Activated T-cell treated with anti-CD3 and anti-CD28 coated beads for 48 hours (primary cell): Measurements from ENCODE around the gene TES.
A peak's percentile ranks its signal among the peaks of the same experiment; 100 is the strongest.

Experiments used
- DNase-seq: peaks from one replicate; pipeline ENCODE4 v3.0.0-alpha.2; 2020; ENCODE audit warnings: low read depth

TES gene

DNA sequence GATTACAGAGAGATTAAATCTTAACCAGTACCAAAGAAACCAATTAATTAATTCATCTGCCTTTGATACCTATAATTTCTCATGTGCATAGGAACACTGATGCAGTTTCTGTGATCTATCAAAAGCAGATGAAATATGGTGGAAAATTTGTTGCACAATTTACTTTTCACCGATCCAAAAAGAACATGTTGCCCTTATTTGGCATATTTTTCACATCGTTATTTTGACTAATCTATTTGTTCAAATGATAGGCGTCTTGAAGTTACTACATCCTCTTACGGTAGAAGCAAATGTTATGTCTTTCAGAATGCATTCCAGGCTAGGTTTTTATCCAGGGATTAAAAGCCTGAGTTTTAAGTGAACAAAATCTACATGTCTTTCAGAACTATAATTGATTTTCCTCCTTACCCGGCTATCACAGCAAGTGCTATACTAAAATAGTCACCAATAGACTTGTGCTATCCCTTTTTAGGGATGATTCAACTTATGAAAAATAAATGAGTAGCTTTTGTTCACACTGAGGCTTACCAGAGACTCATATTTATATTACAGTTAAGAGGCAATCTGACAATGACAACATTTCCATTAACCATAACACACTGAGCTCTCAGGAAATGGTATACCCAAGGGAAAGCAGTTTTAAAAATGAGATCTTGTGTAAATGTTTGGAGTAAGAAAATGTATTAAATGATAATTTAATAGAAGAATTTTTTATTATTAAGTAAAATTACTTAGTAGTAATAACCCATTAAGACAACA lies 16.8 kb upstream of the TES start:
- no peak for DNase-seq

DNA sequence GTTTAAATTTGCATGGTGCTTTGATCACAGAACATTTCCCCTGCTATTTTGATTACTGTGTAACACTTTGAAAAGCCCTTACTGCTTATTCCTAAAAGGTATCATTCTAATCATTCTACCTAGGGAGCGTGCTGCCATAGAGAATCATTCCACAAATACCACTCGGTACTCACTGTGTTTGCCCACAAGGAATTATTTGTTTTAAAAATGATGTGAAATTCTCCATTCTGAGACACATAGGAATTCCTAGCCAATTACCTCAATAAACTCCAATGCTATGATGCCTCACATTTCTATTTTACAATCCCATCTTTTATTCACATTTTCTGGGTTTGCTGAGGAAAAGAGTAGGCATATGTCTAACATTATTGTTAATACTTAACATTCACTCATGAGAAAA lies 16.2 kb upstream of the TES start:
- DNase-seq = no peak

DNA sequence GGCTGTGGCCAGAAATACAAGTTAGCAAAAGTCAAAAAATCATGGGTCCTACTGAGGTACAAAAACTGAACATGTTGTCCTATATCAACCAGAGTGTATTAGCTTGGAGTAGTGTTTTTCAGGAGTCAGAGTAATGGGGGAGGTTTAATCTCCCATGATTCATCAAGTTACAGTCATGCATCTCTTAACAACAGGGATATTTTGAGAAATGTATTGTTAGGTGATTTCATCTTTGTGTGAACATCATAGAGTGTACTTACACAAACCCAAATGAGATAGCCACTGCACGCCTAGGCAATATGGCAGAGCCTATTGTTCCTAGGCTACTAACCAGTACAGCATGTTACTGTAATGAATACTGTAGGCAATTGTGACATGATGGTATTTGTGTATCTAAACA lies 14.9 kb upstream of the TES start:
- DNase-seq = no peak

DNA sequence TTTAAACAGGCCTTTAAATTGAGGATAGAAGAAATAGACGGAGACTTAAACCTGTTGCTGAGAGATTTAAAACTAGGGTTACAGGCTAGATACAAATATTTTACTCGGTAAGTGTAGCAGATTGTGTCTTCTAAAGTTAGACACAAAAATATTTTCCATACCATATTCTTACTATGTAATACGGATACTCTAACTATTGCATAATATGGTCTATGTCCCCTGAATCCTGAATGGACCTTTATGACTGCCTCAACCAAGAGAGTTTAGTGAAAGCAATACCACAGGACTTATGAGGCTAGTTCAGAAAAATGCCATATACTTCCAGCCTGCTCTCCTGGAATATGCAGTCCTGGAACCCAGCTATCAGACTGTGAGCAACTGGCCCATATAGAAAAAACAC lies 13.4 kb upstream of the TES start:
- DNase-seq = no peak

DNA sequence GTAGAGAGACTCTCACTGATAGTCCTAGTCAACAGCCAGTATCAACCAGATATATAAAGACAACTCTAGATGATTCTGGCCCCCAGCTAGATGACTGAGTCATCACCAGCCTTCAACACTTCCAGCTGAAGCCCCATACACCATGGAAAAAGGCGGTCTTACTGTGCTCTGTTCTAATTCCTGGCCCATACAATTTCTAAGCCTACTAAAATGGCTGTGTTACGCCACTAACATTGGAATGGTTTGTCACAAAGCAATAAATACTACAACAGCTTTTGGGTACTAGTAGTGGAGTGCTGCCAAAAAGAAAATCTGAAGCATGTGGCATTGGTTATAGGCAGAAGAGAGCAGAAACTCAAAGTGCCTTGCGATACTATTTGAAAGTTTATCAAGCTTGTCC lies 13.0 kb upstream of the TES start:
- no peak for DNase-seq

DNA sequence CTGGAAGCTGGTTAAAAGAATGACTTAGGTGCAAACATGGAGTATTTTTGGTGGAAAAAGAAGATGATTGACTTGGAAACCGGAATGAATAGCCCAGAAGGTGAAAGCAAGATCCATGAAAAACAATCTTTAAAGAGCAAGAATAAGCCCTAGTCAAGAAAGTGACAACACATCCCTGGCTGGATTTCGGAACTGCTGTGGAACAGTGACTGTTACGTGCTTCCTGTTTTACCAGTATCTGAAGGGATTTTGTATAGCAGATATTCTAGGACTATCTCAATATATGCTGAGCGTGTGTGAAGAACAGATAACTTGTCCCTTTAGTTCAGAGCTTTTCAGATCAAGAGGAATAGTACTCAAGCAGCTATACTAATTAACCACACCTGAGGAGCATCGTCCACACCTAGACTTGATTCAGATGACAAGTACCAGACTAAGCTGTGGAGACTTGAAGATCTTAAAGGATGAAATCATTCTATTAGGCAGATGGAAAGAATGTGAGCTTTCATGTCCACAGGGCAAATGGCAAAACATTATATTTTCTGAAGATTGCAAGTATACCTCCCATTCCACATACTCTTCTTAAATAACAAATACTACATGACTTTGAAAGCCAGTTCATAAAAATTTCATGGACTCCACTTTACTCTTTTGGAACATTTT lies 11.5 kb upstream of the TES start:
- no peak for DNase-seq

DNA sequence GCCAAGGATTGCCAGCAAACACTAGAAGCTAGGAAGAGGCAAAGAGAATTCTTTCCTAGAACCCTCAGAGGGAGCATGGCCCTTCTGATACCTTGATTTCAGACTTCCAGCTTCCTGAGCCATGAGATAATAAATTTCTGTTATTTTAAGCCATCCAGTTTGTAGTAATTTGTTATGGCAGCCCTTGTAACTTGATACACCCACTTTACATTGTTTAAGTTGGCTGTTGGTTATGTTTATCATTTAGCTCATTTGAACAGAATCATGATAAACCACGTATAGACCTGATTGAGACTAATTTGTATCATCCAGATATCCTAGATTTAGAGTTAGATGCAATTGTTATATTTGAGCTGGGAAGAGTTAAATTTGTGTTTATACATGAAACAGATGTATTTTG lies 9.4 kb upstream of the TES start:
- DNase-seq = no peak

DNA sequence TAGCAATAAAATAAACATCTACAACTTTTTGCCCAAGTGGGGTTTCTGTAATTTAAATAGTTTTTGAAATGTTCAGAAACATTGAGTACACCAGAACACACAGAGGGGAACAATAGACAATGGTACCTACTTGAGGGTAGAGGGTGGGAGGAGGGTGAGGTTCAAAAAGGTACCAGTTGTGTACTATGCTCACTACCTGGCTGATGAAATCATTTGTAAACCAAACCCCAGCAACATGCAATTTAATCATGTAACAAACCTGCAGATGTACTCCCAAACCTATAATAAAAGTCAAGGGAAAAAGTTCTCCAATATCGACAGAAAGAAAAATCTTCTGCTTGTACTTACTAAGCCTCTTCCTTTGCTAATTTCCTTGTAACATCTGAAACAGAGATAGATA lies 4.2 kb upstream of the TES start:
- no peak for DNase-seq

DNA sequence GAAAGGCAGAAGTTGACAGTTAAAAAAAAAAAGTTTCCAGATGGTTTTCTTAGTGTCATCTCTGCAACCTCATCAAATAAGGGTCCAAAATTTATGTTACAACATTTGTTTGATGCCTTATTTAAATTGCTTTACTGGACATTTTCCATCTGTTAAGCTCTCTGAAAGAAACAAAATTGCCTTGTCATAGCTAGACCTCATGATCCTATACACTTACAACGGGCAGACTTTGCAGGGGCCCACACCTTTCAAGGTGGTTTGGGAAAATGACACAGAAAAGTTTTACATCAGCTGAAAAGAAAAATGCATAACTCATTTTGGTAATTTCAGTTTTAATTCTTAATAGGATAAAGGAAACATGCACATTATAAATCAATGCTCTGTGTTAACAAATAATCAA lies 1.4 kb upstream of the TES start:
- DNase-seq = no peak

DNA sequence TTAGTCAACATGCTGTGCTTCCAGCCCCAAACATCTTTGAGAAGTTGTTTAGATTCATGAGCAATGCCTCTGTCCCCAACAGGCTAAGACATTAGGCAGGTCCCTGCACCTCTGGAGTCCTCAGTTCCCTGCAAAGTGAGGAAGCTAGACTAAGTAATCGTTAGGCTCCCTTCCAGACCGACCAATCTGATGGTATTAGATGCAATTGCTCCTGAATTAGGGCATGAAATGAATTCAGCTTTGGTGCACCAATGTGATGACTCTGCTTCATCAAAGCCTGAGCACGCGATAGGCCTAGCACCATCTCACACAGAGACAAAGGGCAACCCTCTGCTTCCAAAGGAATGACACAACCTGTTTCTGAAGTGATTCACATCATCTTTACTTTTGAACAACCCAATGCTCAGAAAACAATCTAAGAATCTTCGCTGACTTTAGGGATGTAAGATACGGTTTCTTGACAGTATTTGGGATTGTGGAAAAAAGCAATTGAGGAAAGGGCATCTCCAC lies 723 bp upstream of the TES start:
- no peak for DNase-seq

DNA sequence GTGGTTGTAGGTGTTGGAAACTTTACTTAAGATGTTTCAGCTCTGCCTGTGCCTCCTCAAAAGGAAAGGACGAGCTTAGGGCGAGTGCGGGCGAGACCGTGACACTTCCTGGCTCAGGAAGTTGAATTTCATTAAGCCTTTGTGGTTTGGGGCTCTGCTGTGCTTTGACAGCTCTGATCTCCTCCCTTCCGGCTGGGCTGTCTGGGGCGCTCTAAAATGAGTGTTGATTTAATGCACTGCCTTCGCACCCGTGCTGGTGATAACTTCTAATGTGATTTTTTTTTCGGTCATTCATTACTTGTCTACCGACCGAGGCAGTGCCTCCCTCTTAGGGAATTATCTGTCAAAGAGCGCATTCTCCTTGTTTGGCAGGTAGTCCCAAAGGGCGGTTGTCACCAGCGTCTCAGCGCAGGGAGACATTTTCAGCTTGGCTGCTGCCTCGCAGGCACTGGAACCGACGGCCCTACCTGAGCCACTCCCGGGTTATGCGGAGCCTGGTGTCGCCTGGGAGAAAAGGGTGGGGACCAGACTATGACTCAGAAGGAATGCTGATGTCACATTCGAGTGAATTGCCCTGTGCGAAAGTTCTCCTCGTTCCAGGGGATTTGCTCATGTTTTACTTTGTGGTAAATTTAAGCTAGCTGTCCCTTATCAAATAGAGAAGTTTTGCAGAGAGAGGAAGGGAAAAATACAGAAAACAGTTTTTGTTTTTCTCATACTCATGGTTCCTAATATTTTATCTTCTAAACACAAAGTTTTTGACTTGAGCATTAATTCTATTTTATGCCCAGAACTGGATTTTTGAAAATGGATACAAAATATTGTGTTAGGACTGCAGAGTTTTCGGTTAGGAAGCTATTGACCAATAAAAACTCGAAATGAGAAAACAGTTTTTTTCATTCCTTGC lies 920 bp downstream of the TES start:
- DNase-seq = peak; percentile 66

DNA sequence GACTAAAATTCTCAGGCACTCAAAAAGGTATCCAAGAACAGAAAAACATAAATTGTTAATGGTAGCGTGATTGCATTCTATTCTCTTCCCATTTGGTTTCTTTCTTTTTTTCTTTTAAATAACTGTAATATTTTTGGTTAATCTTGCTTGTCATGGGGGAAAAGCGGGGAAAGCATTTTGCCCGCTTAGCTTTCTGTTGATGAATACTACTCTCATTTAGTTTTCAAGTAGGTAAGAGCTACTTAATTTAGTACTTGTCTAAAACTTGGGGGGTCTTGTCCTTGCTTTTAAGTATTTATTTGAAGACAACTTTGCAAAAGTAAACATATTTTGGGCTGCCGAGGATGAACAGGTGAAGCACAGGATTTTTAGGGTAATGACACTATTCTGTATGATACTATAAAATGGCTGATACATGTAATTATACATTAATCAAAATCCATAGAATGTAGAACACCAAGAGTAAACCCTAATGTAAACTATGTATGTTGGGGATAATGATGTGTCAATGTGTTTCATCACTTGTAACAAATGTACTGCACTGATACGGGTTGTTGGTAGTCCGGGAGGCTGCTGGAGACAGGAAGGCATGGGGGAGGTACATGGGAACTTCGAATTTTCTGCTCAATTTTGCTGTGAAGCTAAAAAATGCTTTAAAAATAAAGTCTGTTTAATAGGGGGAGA lies 1.7 kb downstream of the TES start:
- DNase-seq = no peak

DNA sequence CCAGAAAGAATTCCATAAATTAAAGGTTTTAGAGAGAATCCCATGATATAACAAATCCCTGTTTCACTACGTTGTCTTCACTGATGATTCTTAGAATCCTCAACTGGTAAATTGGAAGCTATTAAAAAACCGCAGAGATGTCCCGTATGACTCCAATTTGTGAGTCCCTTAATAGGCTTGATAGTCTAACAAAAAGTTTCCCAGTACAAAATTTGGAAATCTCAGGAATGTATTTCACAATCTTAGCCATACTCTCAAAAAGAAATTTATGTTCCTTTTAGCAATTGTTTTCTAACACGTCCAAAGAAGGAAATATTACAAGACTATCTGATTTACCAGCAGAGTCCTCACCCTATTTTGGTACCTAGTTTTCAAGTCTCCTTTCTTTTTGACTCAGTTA lies 2.5 kb downstream of the TES start:
- DNase-seq = no peak

DNA sequence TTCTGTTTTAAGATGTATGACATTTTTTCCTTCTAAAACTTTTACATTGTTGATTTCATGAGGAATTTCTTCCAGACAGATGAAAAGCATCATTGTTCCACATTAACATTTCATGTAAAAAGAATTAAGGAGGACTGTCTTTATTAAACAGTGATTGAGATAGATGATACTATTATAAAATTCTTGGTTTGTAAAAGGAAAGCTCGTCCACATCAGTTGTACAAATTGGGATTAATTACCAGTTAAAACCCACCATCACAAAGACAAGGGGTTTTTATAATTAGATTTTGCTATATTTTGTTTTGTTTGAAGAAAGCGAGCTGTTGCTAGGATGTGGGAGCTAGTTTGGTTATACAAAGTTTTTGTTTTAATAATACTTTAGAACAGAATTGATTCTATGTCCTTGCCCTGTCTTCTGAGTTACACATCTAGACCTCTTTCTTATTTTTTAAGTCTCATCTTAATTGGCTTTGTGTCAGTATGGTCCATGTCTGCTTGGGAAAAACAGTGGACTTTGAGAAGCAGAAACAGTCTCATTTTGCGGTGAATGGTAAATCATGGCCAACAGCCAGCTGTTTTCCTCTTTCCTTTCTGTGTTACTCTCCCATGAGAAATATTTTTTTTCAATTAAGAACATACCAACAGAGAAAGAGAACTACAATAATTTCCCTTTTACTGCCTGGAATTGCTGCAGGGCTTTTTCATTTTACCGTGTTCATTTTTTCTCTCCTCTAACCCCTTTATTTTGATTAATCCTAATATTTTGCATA lies 3.2 kb downstream of the TES start:
- DNase-seq = no peak

DNA sequence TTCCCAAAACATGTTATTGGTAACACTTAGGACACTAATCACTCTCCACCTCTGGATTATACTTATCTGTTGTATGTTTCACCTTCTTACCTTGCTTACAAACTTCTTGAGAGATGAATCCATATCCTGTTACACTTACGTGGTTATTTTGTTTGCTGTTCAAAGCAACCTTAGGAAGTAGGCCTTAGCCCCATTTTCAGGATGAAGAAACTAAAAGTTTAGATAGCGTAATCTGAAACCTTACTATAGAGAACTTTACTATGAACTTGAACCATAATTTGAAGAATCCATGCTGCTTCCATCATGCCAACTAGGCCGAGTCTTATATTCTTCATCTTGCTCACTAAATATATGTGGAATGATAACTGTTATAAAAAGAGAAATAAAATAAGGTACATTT lies 4.6 kb downstream of the TES start:
- no peak for DNase-seq

DNA sequence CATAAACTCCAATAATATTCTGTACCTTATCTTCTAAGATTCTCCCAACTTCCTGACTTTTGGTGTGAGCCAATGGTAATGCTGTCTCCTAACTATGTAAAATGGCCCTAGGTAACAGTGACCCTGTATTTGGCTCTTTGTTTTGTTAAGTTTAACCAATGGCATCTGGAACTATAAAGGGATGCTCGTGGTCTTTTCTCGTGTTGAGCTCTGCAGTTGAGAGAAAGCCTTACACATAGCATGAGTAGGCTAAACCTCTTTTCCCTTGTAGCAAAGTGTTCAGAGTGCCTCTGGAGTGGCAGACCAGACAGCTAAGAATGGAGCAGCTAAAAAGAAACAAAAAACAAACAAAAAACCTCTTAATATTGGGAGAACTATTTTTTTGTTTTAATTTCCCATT lies 5.2 kb downstream of the TES start:
- DNase-seq = no peak

DNA sequence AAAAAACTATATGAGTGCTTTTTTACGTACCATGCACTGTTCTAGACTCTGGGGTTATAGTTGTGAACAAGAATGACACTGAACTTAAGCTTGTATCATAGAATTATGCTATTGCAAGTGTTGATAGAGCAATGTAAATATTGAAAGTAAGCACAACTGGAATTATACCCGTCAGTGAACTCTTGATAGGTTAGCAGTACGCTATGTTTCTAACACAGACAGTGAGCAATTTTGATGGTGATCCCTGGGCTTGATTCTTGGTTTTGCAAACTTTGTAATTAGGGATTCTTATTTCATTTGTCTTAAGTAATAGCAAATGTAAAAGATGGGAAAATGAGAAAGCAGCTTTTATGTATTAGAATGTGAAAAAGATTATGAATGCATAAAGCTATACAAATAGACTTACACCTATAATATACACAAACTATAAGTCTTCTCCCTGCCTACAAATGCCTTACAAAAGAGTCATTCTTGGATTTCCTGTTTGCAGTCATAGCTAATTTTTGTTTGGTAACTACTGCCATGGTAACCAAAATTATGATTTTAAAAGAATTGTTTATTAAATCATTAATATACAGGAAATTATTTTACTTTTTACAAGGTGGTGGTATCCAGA lies 6.7 kb downstream of the TES start:
- DNase-seq = no peak

DNA sequence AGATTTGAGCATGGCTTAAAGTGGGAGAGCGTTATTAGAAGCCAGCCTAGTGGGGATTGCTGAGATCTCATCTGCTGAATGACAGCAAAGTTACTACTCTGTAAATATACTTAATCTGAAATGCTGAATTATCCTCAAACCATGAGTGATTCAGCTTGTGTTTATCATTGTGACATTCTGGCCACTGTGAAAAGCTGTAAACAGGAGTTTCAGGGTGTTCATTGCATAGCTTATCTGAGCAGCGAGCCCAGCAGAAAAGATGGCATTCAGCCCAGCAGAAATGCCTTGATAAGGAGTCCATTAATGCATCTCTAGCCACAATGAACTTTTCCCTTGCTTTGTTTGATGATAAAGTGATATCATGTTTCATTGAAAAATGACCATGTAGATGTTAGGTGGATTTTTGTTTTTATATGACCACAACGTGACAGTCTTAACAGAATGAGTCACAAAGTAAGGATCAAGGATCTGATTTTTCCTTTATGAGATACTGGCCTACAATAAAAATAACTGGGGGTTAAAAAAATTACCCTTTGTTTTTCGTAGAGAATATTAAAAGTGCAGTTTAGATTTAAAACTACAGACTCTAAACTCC lies 7.8 kb downstream of the TES start:
- DNase-seq = no peak

DNA sequence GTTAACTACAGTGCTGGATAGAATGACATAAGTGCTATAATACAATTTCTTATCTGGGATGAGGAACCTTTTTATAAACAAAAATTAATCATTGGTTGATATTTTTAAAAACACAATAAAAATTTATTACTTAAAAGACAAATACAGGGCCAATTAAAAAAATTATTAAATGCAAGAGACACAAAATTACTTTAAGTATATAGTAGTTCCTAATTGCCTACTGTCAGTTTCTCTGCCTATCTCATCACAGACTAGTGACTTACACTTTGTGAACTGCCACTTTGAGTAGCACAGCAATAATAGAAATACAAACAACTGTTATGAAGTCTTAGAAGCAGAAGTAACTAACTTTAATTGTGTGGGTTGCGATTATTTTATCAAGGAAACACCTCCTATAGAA lies 8.4 kb downstream of the TES start:
- DNase-seq = no peak

DNA sequence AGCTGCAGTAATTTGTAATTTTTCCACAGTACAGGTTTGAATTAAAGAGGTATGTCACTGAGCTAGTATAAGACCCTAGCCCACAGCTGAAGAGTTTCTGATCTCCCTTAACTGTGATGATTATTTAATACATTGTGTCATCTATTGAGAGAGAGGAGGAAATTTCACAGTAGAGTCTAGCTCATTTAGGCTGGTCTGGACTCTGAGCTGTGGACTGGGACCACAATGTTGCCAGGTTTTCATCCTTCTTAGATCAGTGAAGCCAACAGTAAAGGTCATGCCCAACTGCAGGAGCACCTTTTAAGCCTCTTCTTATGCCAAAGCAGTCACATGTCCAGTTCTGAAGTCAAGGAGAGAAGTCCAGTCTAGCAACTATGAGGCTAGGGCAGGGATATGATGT lies 8.9 kb downstream of the TES start:
- DNase-seq = no peak

DNA sequence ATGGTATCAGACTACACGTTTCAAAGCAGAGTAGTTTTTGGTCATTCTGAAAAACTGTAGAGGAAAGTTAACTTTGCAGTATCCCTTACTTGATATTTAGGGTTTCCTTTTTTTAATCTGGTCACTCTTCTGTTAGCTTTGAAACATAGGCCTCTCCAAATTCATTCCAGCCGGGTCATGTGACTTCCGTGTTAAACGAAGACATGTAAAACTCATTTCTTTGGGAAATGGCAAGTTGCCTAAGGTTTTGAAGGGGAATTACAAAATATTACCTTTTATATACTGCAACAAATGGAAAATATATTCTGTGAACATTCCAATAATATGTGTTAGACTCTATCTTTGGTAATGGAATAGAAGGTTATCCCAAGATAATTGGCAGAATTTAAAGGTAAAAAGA lies 9.5 kb downstream of the TES start:
- DNase-seq = no peak
